ENCODE measurements around the gene RMI2.

- no peak for TF ChIP-seq TCF7L2 (IDR thresholded peaks at IDR 0.05; ENCODE audit: low read depth, low read length)
- TF ChIP-seq CTCF (IDR thresholded peaks at IDR 0.05): no peak; the same call in 1 of the 2 replicates
- no peak for TF ChIP-seq POLR2AphosphoS5 (IDR thresholded peaks at IDR 0.05; ENCODE audit: low read depth, low read length)
- TF ChIP-seq, protein P1, sequence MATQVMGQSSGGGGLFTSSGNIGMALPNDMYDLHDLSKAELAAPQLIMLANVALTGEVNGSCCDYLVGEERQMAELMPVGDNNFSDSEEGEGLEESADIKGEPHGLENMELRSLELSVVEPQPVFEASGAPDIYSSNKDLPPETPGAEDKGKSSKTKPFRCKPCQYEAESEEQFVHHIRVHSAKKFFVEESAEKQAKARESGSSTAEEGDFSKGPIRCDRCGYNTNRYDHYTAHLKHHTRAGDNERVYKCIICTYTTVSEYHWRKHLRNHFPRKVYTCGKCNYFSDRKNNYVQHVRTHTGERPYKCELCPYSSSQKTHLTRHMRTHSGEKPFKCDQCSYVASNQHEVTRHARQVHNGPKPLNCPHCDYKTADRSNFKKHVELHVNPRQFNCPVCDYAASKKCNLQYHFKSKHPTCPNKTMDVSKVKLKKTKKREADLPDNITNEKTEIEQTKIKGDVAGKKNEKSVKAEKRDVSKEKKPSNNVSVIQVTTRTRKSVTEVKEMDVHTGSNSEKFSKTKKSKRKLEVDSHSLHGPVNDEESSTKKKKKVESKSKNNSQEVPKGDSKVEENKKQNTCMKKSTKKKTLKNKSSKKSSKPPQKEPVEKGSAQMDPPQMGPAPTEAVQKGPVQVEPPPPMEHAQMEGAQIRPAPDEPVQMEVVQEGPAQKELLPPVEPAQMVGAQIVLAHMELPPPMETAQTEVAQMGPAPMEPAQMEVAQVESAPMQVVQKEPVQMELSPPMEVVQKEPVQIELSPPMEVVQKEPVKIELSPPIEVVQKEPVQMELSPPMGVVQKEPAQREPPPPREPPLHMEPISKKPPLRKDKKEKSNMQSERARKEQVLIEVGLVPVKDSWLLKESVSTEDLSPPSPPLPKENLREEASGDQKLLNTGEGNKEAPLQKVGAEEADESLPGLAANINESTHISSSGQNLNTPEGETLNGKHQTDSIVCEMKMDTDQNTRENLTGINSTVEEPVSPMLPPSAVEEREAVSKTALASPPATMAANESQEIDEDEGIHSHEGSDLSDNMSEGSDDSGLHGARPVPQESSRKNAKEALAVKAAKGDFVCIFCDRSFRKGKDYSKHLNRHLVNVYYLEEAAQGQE (IDR thresholded peaks at IDR 0.05; ENCODE audit: insufficient read depth in 1 of 2, low read depth in 2 of 2, low read length in 1 of 2): no peak
Observed at GRCh38 chr16:11372073-11372828, 27.0 kb downstream of the RMI2 start.
